GM20431 (cell line): ENCODE results near the gene ZG16B.

Experiments
- in situ Hi-C: fragments of 300-500 bp; cut with MseI, MboI; formaldehyde crosslinking; loops from one replicate; pipeline ENCODE4 v1.15.0; 2020; ENCODE audit warnings: low sequenced_read_pairs; ENCODE audit not compliant: unreplicated experiment

ZG16B gene

GRCh38 chr16:2858245-2859025 lies 28.3 kb downstream of the ZG16B start:
- in situ Hi-C loops: no loop called here

- in situ Hi-C loops: no loop called here
Measured at GRCh38 chr16:2859686-2860265, 29.7 kb downstream of the ZG16B start.

- in situ Hi-C loops: no loop called here
Measured at GRCh38 chr16:2860826-2861567, 30.9 kb downstream of the ZG16B start.

- in situ Hi-C loops: no loop called here
Measured at GRCh38 chr16:2865651-2866050, 35.5 kb downstream of the ZG16B start.

GRCh38 chr16:2866431-2866830 lies 36.3 kb downstream of the ZG16B start:
- in situ Hi-C loops: no loop called here

- in situ Hi-C loops: no loop called here
Measured at GRCh38 chr16:2867661-2867986, 37.5 kb downstream of the ZG16B start.

- in situ Hi-C loops: no loop called here
Measured at GRCh38 chr16:2867987-2868789, 38.1 kb downstream of the ZG16B start.

- in situ Hi-C loops: loop anchor here (10.0 kb wide), 1 partner anchor 53 kb away; no protein-coding TSS in a partner anchor
Measured at GRCh38 chr16:2871926-2872325, 41.8 kb downstream of the ZG16B start.

- in situ Hi-C loops: loop anchor here (10.0 kb wide), 1 partner anchor 51 kb away; no protein-coding TSS in a partner anchor
Measured at GRCh38 chr16:2874032-2874911, 44.2 kb downstream of the ZG16B start.

GRCh38 chr16:2874912-2875362 lies 44.8 kb downstream of the ZG16B start:
- in situ Hi-C loops: loop anchor here (10.0 kb wide), 1 partner anchor 50 kb away; no protein-coding TSS in a partner anchor

- in situ Hi-C loops: loop anchor here (10.0 kb wide), 1 partner anchor 45 kb away; no protein-coding TSS in a partner anchor
Measured at GRCh38 chr16:2879854-2880508, 49.9 kb downstream of the ZG16B start.
